Measurements from ENCODE around the gene PREPL. TPM values are rescaled to one million over a fixed set of nuclear protein-coding genes. Genes with fewer than 3 reads are reported as not detected.

The PREPL gene
- total RNA-seq (10 to 100 TPM; 22.0 to 41.9 (median 28.5) TPM), polyA plus RNA-seq (10 to 100 TPM; 16.8 to 23.8 TPM), total RNA-seq (62.5 reads per million, percentile 76 among the genes with 10 or more reads in this experiment)

DNA sequence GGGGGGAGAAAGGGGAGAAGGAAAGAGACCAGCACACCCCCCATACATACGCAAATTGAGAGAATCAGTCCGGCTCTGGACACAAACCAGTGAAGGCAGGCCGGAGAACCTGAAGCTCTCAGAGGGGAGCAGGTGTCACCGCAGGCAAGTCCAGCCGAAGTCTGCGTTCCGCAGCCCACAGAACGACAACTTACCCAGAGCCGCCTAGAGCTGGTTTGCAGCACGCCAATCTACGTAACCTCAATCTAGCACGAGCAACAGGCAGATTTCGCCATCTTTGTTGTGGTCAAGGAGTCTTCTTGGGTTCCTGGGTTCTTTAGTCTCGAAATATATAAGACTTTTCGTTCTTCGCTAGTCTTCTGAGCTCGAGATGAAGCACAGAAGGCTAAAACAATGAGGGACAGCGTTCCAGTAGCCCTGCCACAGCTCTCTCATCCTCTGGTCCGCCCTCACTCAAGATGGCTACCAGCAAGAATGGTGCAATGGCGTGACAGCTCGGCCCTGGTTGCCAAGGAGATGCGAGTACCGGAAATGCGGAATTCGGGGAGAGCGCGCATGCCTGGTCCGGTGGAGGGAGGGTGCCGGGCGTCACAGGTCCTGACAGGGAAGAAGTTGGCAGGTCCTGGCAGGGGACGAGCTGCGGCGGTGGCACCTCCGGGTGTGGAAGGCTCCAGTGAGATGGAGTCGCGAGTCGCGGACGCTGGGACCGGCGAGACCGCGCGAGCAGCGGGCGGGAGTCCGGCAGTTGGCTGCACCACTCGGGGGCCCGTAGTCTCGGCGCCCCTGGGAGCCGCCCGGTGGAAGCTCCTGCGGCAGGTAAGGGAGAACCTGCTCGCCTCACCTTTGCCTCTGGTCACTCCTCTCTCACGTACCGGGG is at the start of gene PREPL, which contains the start of gene CAMKMT:
Gene PREPL, minus strand, starts transcription at position 165 of the 877 bp plus-strand sequence. CDS start 15,152 bp downstream, outside the sequence.
Gene CAMKMT, plus strand, starts transcription at position 618 of the 877 bp plus-strand sequence.
- peak within 1 kb of the TSS; percentile 96 to 100 (median 99) for H3K27ac Mint-ChIP-seq
- peaks cover 22 to 81% (median 61%) of the 10 kb centered on the region in 7 donors for H3K4me1 Mint-ChIP-seq
- no peaks in the 10 kb centered on the region for H3K9me3 ChIP-seq (ENCODE audit: control insufficient read depth in 2 of 3, low read length in 3 of 3)
- ATAC-seq, result peak; percentile 93
- DNase-seq, result peak; percentile 95 to 99 (median 99)
- POLR2A ChIA-PET, result interaction anchor here (0.6 to 3.5 kb wide), 25 partner anchors 8 to 1551 kb away, joined by 3 to 55 read pairs (median 4); partner anchors contain the start of gene PPM1B
- peak within 1 kb of the TSS; percentile 88 for H3K4me3 ChIP-seq (ENCODE audit: low read length)
- intact Hi-C loops (cut with micrococcal nuclease), result loop anchor here (1.0 to 10.0 kb wide), 15 partner anchors 29 to 1997 kb away; partner anchors contain the start of genes DYNC2LI1 (in 2 of the 2), PPM1B (in 2 of the 2), PRKCE (in 2 of the 2) and COX7A2L (in 1 of the 2)
- peaks cover 0 to 21% (median 6%) of the 10 kb centered on the region in 5 donors for H3K36me3 Mint-ChIP-seq
- H3K36me3 ChIP-seq (ENCODE audit: control insufficient read depth in 2 of 3, insufficient read depth in 3 of 3, low read length in 3 of 3), result peaks cover 0 to 6% (median 0%) of the 10 kb centered on the region in 3 experiments
- peaks cover 0 to 3% (median 0%) of the 10 kb centered on the region in 5 donors for H3K27me3 Mint-ChIP-seq
- no peaks in the 10 kb centered on the region for H3K27me3 ChIP-seq (ENCODE audit: control insufficient read depth in 2 of 2, insufficient read depth in 2 of 2, low read length in 2 of 2)
- peak within 1 kb of the TSS; percentile 99 for H3K27ac ChIP-seq (ENCODE audit: low read depth, low read length)
- H3K9me3 Mint-ChIP-seq, result peaks cover 0 to 5% (median 0%) of the 10 kb centered on the region in 11 donors
- peaks cover 16 to 17% of the 10 kb centered on the region in 2 donors for H3K4me1 ChIP-seq (ENCODE audit: control insufficient read depth in 2 of 2, insufficient read depth in 2 of 2, low read length in 2 of 2)
- peak within 1 kb of the TSS; percentile 92 to 100 (median 98) for H3K4me3 Mint-ChIP-seq
- CTCF ChIA-PET, result interaction anchor here (0.5 to 1.5 kb wide), 7 partner anchors 21 to 119 kb away, joined by 3 to 6 read pairs (median 4); no protein-coding TSS in a partner anchor

DNA sequence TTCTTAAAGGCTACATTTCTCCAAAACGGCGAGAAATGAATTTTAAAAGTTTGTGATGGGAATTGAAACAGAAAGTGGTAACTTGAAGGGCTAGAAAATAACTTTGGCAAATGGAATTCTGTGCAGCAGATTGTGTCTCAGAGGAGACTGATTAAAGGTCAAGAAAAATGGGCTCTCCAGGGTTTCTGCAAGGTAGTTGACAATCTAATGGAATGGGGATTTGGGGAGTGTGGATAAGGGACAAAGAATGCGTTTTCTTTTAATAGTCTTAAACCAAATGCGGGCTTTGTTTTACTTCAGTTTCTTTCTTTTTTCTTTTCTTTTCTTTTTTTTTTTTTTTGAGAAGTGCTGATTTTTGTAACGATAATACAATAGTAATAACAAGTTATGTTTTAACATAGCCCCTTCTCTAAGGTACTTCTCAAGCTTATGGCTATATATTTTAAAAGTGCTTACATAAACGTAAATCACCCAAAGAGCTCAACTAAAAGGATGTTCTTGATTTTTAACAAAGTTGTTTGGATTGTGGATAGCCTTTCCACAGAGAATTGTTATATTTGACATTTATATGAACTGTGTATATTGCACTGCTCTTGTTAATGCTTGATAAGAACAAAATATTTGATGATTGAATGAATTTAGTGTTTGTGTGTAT is 37.1 kb upstream of the PREPL start:
- H3K36me3 Mint-ChIP-seq, result peaks cover 0 to 28% (median 11%) of the 10 kb centered on the region in 5 donors
- POLR2A ChIA-PET, result no interaction called here
- H3K9me3 Mint-ChIP-seq, result no peaks in the 10 kb centered on the region
- no peak overlapping the region for H3K4me3 Mint-ChIP-seq
- Histone ChIP-seq H3K9me3 (ENCODE audit: control insufficient read depth in 2 of 3, low read length in 3 of 3) (no peaks in the 10 kb centered on the region), H3K27me3 (ENCODE audit: control insufficient read depth in 2 of 2, insufficient read depth in 2 of 2, low read length in 2 of 2) (no peaks in the 10 kb centered on the region), H3K36me3 (ENCODE audit: control insufficient read depth in 2 of 3, insufficient read depth in 3 of 3, low read length in 3 of 3) (no peaks in the 10 kb centered on the region), H3K4me3 (ENCODE audit: low read length) (no peak overlapping the region), H3K4me1 (ENCODE audit: control insufficient read depth in 2 of 2, insufficient read depth in 2 of 2, low read length in 2 of 2) (no peaks in the 10 kb centered on the region), H3K27ac (ENCODE audit: low read depth, low read length) (no peak overlapping the region)
- no peak overlapping the region for H3K27ac Mint-ChIP-seq
- ATAC-seq (no peak), DNase-seq (no peak)
- intact Hi-C loops (cut with micrococcal nuclease), result no loop called here
- peaks cover 0 to 7% (median 0%) of the 10 kb centered on the region in 7 donors for H3K4me1 Mint-ChIP-seq
- CTCF ChIA-PET, result no interaction called here
- no peaks in the 10 kb centered on the region for H3K27me3 Mint-ChIP-seq

GRCh38 chr2:44397447-44398175 is 36.3 kb upstream of the PREPL start:
- no peaks in the 10 kb centered on the region for H3K27me3 ChIP-seq (ENCODE audit: control insufficient read depth in 2 of 2, insufficient read depth in 2 of 2, low read length in 2 of 2)
- ATAC-seq, result no peak
- H3K4me1 ChIP-seq (ENCODE audit: control insufficient read depth in 2 of 2, insufficient read depth in 2 of 2, low read length in 2 of 2), result no peaks in the 10 kb centered on the region
- ChIA-PET CTCF (no interaction called here), POLR2A (no interaction called here)
- H3K4me3 ChIP-seq (ENCODE audit: low read length), result no peak overlapping the region
- intact Hi-C loops (cut with micrococcal nuclease), result no loop called here
- Mint-ChIP-seq H3K4me1 (peaks cover 0 to 6% (median 0%) of the 10 kb centered on the region in 7 donors), H3K4me3 (no peak overlapping the region), H3K27ac (no peak overlapping the region), H3K36me3 (peaks cover 0 to 20% (median 4%) of the 10 kb centered on the region in 5 donors), H3K9me3 (no peaks in the 10 kb centered on the region), H3K27me3 (no peaks in the 10 kb centered on the region)
- H3K27ac ChIP-seq (ENCODE audit: low read depth, low read length), result no peak overlapping the region
- no peaks in the 10 kb centered on the region for H3K36me3 ChIP-seq (ENCODE audit: control insufficient read depth in 2 of 3, insufficient read depth in 3 of 3, low read length in 3 of 3)
- DNase-seq, result no peak
- no peaks in the 10 kb centered on the region for H3K9me3 ChIP-seq (ENCODE audit: control insufficient read depth in 2 of 3, low read length in 3 of 3)

DNA sequence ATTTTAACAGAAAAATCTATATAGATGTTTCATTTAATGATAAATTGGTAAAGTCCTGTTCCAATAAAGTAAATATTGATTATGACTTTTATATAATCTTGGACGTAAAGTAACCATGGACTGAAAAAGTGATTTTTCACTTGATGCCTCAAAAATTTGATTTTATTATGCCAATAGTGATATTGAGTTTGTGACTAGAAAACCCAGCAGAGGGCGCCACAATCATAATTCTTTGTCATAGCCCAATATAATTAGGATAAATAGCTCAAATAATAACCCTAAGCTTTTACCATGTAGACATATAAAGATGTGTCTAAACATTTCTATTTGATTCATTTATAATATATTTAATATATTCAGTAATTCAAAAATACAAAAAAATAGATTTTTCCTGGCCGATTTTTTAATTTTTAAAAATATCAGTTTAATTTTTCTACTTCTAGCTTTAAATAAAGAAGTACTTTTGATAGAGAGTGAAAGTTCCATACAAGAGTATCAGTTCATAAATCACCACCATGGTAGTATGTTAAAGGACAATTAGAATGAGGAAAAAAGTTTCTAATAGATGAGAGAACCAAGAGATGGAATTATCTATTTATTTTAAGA is 31.1 kb upstream of the PREPL start:
- Histone ChIP-seq H3K4me3 (ENCODE audit: low read length) (no peak overlapping the region), H3K4me1 (ENCODE audit: control insufficient read depth in 2 of 2, insufficient read depth in 2 of 2, low read length in 2 of 2) (no peaks in the 10 kb centered on the region), H3K27me3 (ENCODE audit: control insufficient read depth in 2 of 2, insufficient read depth in 2 of 2, low read length in 2 of 2) (no peaks in the 10 kb centered on the region), H3K27ac (ENCODE audit: low read depth, low read length) (no peak overlapping the region), H3K36me3 (ENCODE audit: control insufficient read depth in 2 of 3, insufficient read depth in 3 of 3, low read length in 3 of 3) (no peaks in the 10 kb centered on the region), H3K9me3 (ENCODE audit: control insufficient read depth in 2 of 3, low read length in 3 of 3) (no peaks in the 10 kb centered on the region)
- H3K36me3 Mint-ChIP-seq, result peaks cover 1 to 21% (median 11%) of the 10 kb centered on the region in 5 donors
- POLR2A ChIA-PET, result interaction anchor here (0.6 to 1.2 kb wide), 3 partner anchors 9 to 520 kb away, joined by 3 read pairs; no protein-coding TSS in a partner anchor
- DNase-seq (peak in 7 of 9 donors; percentile 10 to 34 (median 23)), ATAC-seq (no peak)
- no peaks in the 10 kb centered on the region for H3K27me3 Mint-ChIP-seq
- CTCF ChIA-PET, result interaction anchor here (0.6 to 1.5 kb wide), 9 partner anchors 9 to 563 kb away, joined by 3 to 4 read pairs (median 3); partner anchors contain the start of genes CAMKMT and PREPL
- peaks cover 0 to 10% (median 0%) of the 10 kb centered on the region in 11 donors for H3K9me3 Mint-ChIP-seq
- no peak overlapping the region for H3K4me3 Mint-ChIP-seq
- intact Hi-C loops (cut with micrococcal nuclease), result loop anchor here (1.0 to 2.0 kb wide), 2 partner anchors 30 to 563 kb away; no protein-coding TSS in a partner anchor
- peaks cover 0 to 19% (median 10%) of the 10 kb centered on the region in 7 donors for H3K4me1 Mint-ChIP-seq
- H3K27ac Mint-ChIP-seq, result no peak overlapping the region

DNA sequence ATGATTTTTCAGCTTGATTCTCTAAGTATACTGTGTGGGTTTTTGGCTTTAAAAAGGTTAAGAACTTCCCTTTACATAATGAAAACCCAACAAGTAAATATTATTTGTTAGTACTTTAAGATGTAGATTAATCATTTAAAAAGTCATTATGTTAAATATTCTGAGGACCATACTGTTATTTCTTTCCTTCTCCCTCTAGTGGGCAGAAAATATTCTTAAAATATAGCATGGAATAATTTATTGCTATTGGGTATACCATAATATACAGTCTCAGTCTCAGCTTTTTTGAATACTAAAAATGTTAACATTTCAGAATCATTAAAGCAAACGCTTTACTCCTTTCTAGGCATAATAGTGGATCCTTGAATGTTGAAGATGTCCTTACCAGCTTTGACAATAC is 28.6 kb upstream of the PREPL start:
- Histone ChIP-seq H3K4me1 (ENCODE audit: control insufficient read depth in 2 of 2, insufficient read depth in 2 of 2, low read length in 2 of 2) (no peaks in the 10 kb centered on the region), H3K27ac (ENCODE audit: low read depth, low read length) (no peak overlapping the region), H3K36me3 (ENCODE audit: control insufficient read depth in 2 of 3, insufficient read depth in 3 of 3, low read length in 3 of 3) (no peaks in the 10 kb centered on the region), H3K4me3 (ENCODE audit: low read length) (no peak overlapping the region), H3K27me3 (ENCODE audit: control insufficient read depth in 2 of 2, insufficient read depth in 2 of 2, low read length in 2 of 2) (no peaks in the 10 kb centered on the region), H3K9me3 (ENCODE audit: control insufficient read depth in 2 of 3, low read length in 3 of 3) (no peaks in the 10 kb centered on the region)
- ChIA-PET CTCF (interaction anchor here (0.5 to 1.5 kb wide), 4 partner anchors 28 to 146 kb away, joined by 3 to 4 read pairs (median 3); partner anchors contain the start of genes CAMKMT and PREPL), POLR2A (interaction anchor here (1.4 kb wide), 1 partner anchor 28 kb away, joined by 3 read pairs; the partner anchor contains the start of genes CAMKMT and PREPL)
- no peaks in the 10 kb centered on the region for H3K27me3 Mint-ChIP-seq
- H3K4me1 Mint-ChIP-seq, result peaks cover 3 to 43% (median 22%) of the 10 kb centered on the region in 7 donors
- DNase-seq (no peak), ATAC-seq (no peak)
- intact Hi-C loops (cut with micrococcal nuclease), result loop anchor here (1.0 to 5.0 kb wide), 4 partner anchors 28 to 346 kb away; no protein-coding TSS in a partner anchor
- H3K4me3 Mint-ChIP-seq, result no peak overlapping the region
- H3K27ac Mint-ChIP-seq, result no peak overlapping the region
- peaks cover 7 to 32% (median 23%) of the 10 kb centered on the region in 5 donors for H3K36me3 Mint-ChIP-seq
- H3K9me3 Mint-ChIP-seq, result peaks cover 0 to 19% (median 2%) of the 10 kb centered on the region in 11 donors
